Smooth muscle cell (in vitro differentiated cells): Measurements from ENCODE around the gene GIT2. TPM values are rescaled to one million over a fixed set of nuclear protein-coding genes. Genes with fewer than 3 reads are reported as not detected.
A peak's percentile ranks its signal among the peaks of the same experiment; 100 is the strongest.

Source experiments
- DNase-seq: peaks from one replicate; lab custom pipeline; 2025; ENCODE audit not compliant: unreplicated experiment; lab: John Stamatoyannopoulos, UW
- H2AFZ ChIP-seq: fragments of 200-600 bp; sonication (generic); 2 replicates; pipeline ENCODE4 v1.6.0; 2016; ENCODE audit warnings: antibody characterized with exemption, low read depth, mild to moderate bottlenecking
- H3F3A ChIP-seq: fragments of 200-600 bp; sonication (generic); 2 replicates; pipeline ENCODE4 v1.6.0; 2017; ENCODE audit warnings: antibody characterized with exemption, low read depth
- H3K27ac ChIP-seq: fragments of 200-600 bp; sonication (generic); 2 replicates; pipeline ENCODE4 v1.5.1; 2016; ENCODE audit warnings: low read depth, mild to moderate bottlenecking
- H3K27me3 ChIP-seq: fragments of 200-600 bp; sonication (generic); 2 replicates; pipeline ENCODE4 v1.6.1; 2016; ENCODE audit warnings: low read depth, mild to moderate bottlenecking
- H3K36me3 ChIP-seq: fragments of 200-600 bp; sonication (generic); 2 replicates; pipeline ENCODE4 v1.5.1; 2016; ENCODE audit warnings: low read depth
- H3K4me1 ChIP-seq: fragments of 200-600 bp; sonication (generic); 2 replicates; pipeline ENCODE4 v1.5.1; 2016; ENCODE audit warnings: low read depth
- H3K4me2 ChIP-seq: fragments of 200-600 bp; sonication (generic); 2 replicates; pipeline ENCODE4 v1.6.0; 2016; ENCODE audit warnings: mild to moderate bottlenecking
- H3K4me3 ChIP-seq: fragments of 200-600 bp; sonication (generic); 2 replicates; pipeline ENCODE4 v1.5.1; 2016; ENCODE audit warnings: mild to moderate bottlenecking
- H3K79me2 ChIP-seq: fragments of 200-600 bp; sonication (generic); 2 replicates; pipeline ENCODE4 v1.6.0; 2016; ENCODE audit warnings: low read depth, mild to moderate bottlenecking
- H3K9ac ChIP-seq: fragments of 200-600 bp; sonication (generic); 2 replicates; pipeline ENCODE4 v1.6.0; 2016; ENCODE audit warnings: low read depth
- H3K9me3 ChIP-seq: fragments of 200-600 bp; sonication (generic); replicated peaks from 2 replicates; pipeline ENCODE4 v1.5.1; 2016; ENCODE audit warnings: low read depth
- H4K20me1 ChIP-seq: fragments of 200-600 bp; sonication (generic); 2 replicates; pipeline ENCODE4 v1.6.0; 2016; ENCODE audit warnings: low read depth
- WGBS: methylation state at CpG from one replicate; pipeline ENCODE4 v1.1.7; 2016; ENCODE audit warnings: low lambda C conversion rate; 5-methylcytosine and 5-hydroxymethylcytosine counted together
- polyA plus RNA-seq: library from polyadenylated mRNA; unstranded; fragments of >200 nt; fragmentation: Nextera tagmentation; extraction: Ambion mirVana; gene quantifications from 2 replicates; pipeline ENCODE4 v1.2.1, GENCODE V29; 2016
- total RNA-seq: library from RNA; depleted of rRNA; stranded (reverse); fragments of >200 nt; gene quantifications from 2 replicates; pipeline ENCODE4 v1.2.3, GENCODE V29; 2014
- TF ChIP-seq, protein P1 (sequence below): fragments of 200-600 bp; sonication (generic); IDR thresholded peaks from 2 replicates; pipeline ENCODE4 v1.5.1; 2017; ENCODE audit warnings: borderline replicate concordance, mild to moderate bottlenecking, antibody characterized with exemption; ENCODE audit not compliant: insufficient read depth, poor library complexity, severe bottlenecking

The GIT2 gene
- total and polyA plus RNA-seq, 2 experiments from 2014 or later: 20.3 to 27.3 TPM

DNA sequence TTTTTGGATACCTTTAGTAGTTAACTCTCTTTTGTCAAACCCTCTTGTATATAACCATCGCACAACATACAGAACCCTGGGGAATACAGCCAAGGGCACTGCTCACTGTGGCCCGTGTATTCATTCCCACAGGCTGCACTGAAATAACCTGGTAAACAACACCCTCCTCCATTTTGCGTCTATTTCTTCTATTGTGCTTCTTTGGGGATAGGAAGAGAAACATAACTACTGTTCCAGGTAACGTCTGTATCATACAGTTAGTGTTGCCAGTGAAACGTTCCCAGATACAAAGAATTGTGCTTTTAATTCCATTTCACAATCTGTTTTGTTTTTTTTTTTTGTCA is 42.5 kb upstream of the GIT2 start:
- 80% methylated on average over 5 of the region's 5 CpGs for WGBS
- Histone ChIP-seq H3K9ac (peak overlapping the region; percentile 69), H3K36me3 (no peaks in the 10 kb centered on the region), H2AFZ (no peak overlapping the region), H3K4me2 (peak overlapping the region; percentile 0), H3K79me2 (peaks cover 15% of the 10 kb centered on the region), H3F3A (peaks cover 10% of the 10 kb centered on the region), H3K27me3 (no peaks in the 10 kb centered on the region), H4K20me1 (peaks cover 35% of the 10 kb centered on the region), H3K9me3 (no peaks in the 10 kb centered on the region), H3K4me3 (no peak overlapping the region), H3K4me1 (no peaks in the 10 kb centered on the region), H3K27ac (peak overlapping the region; percentile 90)
- no peak for DNase-seq
- TF ChIP-seq, protein P1, sequence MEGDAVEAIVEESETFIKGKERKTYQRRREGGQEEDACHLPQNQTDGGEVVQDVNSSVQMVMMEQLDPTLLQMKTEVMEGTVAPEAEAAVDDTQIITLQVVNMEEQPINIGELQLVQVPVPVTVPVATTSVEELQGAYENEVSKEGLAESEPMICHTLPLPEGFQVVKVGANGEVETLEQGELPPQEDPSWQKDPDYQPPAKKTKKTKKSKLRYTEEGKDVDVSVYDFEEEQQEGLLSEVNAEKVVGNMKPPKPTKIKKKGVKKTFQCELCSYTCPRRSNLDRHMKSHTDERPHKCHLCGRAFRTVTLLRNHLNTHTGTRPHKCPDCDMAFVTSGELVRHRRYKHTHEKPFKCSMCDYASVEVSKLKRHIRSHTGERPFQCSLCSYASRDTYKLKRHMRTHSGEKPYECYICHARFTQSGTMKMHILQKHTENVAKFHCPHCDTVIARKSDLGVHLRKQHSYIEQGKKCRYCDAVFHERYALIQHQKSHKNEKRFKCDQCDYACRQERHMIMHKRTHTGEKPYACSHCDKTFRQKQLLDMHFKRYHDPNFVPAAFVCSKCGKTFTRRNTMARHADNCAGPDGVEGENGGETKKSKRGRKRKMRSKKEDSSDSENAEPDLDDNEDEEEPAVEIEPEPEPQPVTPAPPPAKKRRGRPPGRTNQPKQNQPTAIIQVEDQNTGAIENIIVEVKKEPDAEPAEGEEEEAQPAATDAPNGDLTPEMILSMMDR: no peak

DNA sequence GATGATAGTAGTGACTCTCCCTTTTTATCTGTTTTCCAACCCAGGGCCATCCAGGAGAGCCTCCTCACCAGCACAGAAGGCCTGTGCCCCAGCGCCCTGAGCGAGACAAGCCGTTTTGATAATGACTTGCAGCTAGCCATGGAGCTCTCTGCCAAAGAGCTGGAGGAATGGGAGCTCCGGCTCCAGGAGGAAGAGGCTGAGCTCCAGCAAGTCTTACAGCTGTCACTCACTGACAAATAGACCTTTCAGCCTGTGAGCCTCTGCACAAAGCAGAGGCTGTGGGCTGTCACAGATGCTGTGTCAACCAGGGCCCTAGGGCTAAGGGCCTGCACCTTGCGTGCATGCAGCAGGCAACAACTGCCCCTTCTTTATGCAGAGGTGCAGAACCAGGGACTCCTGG is 41.1 kb upstream of the GIT2 start:
- WGBS: 96% methylated on average over 5 of the region's 5 CpGs
- Histone ChIP-seq H3K9me3 (no peaks in the 10 kb centered on the region), H3K79me2 (peaks cover 13% of the 10 kb centered on the region), H3K4me1 (no peaks in the 10 kb centered on the region), H3F3A (peaks cover 10% of the 10 kb centered on the region), H3K27me3 (no peaks in the 10 kb centered on the region), H2AFZ (no peak overlapping the region), H3K4me2 (no peak overlapping the region), H3K36me3 (no peaks in the 10 kb centered on the region), H4K20me1 (peaks cover 28% of the 10 kb centered on the region), H3K27ac (no peak overlapping the region), H3K4me3 (no peak overlapping the region), H3K9ac (no peak overlapping the region)
- no peak for DNase-seq
- TF ChIP-seq, protein P1: no peak

DNA sequence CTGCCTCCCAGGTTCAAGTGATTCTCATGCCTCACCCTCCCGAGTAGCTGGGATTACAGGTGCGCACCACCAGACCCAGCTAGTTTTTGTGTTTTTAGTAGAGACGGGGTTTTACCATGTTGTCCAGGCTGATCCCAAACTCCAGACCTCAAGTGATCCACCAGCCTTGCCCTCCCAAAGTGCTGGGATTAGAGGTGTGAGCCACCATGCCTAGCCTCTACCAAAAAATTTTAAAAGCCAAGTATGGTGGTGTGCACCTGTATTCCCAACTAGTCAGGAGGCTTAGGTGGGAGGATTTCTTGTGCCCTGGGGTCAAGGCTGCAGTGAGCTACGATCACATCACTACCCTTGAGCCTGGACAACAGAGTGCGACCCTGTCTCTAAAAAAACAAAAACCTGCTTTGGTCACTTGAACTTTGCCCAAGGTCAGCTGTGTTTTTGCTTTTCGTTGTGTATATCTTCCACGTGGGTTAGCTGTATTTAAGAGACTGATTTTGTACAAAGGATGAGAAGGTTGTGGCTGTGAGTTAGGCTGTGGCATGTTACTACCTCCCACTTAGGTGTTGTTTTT is 39.5 kb upstream of the GIT2 start:
- Histone ChIP-seq H3K27me3 (no peaks in the 10 kb centered on the region), H3K4me2 (no peak overlapping the region), H3K27ac (no peak overlapping the region), H3K9me3 (no peaks in the 10 kb centered on the region), H2AFZ (no peak overlapping the region), H3K4me1 (no peaks in the 10 kb centered on the region), H3K4me3 (no peak overlapping the region), H4K20me1 (peaks cover 22% of the 10 kb centered on the region), H3K36me3 (no peaks in the 10 kb centered on the region), H3K79me2 (peaks cover 6% of the 10 kb centered on the region), H3F3A (peaks cover 10% of the 10 kb centered on the region), H3K9ac (no peak overlapping the region)
- TF ChIP-seq, protein P1: no peak
- 98% methylated on average over 7 of the region's 7 CpGs for WGBS
- DNase-seq: no peak

DNA sequence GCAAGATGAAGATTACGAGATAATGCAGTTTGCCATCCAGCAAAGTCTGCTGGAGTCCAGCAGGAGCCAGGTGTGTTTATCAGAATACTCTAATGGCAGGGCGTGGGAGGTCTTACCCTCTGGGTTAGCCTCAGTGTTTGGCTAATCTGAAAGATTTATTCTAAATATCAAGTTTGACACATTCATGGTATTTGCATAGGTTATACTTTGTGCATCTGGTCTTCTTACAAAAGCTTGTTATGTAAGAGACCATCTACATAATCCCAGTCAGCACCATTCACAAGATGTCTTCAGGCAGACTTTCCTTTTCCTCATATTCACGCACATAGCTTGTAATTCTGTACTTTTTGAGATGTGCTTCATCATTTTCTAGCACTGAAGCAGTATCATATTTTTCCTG is 37.7 kb upstream of the GIT2 start:
- TF ChIP-seq, protein P1: no peak
- no peak for DNase-seq
- no peaks in the 10 kb centered on the region for H3K36me3 ChIP-seq

More for the DNA sequence above, 37.7 kb upstream of the GIT2 start:
- no peak overlapping the region for H3K4me3 ChIP-seq
- no peaks in the 10 kb centered on the region for H3K27me3 ChIP-seq
- H3K4me2 ChIP-seq: no peak overlapping the region
- no peaks in the 10 kb centered on the region for H3K4me1 ChIP-seq
- WGBS: 97% methylated on average over 3 of the region's 3 CpGs
- H3K9ac ChIP-seq: no peak overlapping the region
- H3K27ac ChIP-seq: no peak overlapping the region
- peaks cover 15% of the 10 kb centered on the region for H4K20me1 ChIP-seq
- H3F3A ChIP-seq: peaks cover 6% of the 10 kb centered on the region
- H3K79me2 ChIP-seq: peaks cover 6% of the 10 kb centered on the region
- no peaks in the 10 kb centered on the region for H3K9me3 ChIP-seq
- no peak overlapping the region for H2AFZ ChIP-seq
